H1 (cell line): ENCODE measurements around the gene PHC2. TPM values are rescaled to one million over a fixed set of nuclear protein-coding genes. Genes with fewer than 3 reads are reported as not detected.

Source experiments
- MAFK ChIP-seq: IDR thresholded peaks from 2 replicates; pipeline ENCODE4 v1.6.1; 2012; ENCODE audit warnings: low read depth, mild to moderate bottlenecking, improper control_type of control experiment, low read length
- POLR2AphosphoS5 ChIP-seq: IDR thresholded peaks from 2 replicates; pipeline ENCODE4 v1.6.1; 2011; ENCODE audit warnings: low read depth, low read length
- POU5F1 ChIP-seq: IDR thresholded peaks from 2 replicates; pipeline ENCODE4 v1.6.1; 2011; ENCODE audit warnings: low read depth, mild to moderate bottlenecking, low read length, moderate library complexity
- SIRT6 ChIP-seq: IDR thresholded peaks from one replicate; pipeline ENCODE4 v1.7.1; 2012; ENCODE audit warnings: low read length, inconsistent platforms
- SP1 ChIP-seq: IDR thresholded peaks from 2 replicates; pipeline ENCODE4 v1.6.1; 2011; ENCODE audit warnings: low read depth, low read length
- SRF ChIP-seq: IDR thresholded peaks from 2 replicates; pipeline ENCODE4 v1.6.1; 2011; ENCODE audit warnings: mild to moderate bottlenecking, low read depth, low read length, moderate library complexity
- polyA plus RNA-seq, 7 experiments: library from polyadenylated mRNA; depleted of rRNA in 3 of 7; stranded (reverse) in 5 of 7; unstranded in 2 of 7; fragments of >200 nt in 5 of 7; fragments of 200-250 nt in 2 of 7; gene quantifications; 1 replicate in 5 of 7; 2 replicates in 1 of 7; 4 replicates in 1 of 7; pipeline versions ENCODE4 v1.2.1 to v1.2.3, GENCODE V29; 2011 to 2013; ENCODE audit warnings: missing spikeins in 2 of 7, mixed read lengths in 2 of 7
- total RNA-seq: library from RNA; stranded (reverse); fragmentation: NEBNext Ultra II Directional; extraction: Animal tissue kit (Norgen Biotek cat#: 25700); gene quantifications from 2 replicates; pipeline ENCODE4 v1.2.1, GENCODE V29; 2021

PHC2 gene
- total and polyA plus RNA-seq, 2 of the 8 experiments (the other 6 are each of a cell fraction or from before 2014, with no cell fraction given), result 5.6 to 14.2 TPM

GRCh38 chr1:33320619-33321165, 110.2 kb downstream of the PHC2 start, which contains the start of gene A3GALT2 (continued):
- TF ChIP-seq SRF (no peak), MAFK (no peak), POLR2AphosphoS5 (no peak), SIRT6 (no peak), POU5F1 (no peak), SP1 (no peak)
